Measurements from ENCODE around the gene PFKM.

DNA sequence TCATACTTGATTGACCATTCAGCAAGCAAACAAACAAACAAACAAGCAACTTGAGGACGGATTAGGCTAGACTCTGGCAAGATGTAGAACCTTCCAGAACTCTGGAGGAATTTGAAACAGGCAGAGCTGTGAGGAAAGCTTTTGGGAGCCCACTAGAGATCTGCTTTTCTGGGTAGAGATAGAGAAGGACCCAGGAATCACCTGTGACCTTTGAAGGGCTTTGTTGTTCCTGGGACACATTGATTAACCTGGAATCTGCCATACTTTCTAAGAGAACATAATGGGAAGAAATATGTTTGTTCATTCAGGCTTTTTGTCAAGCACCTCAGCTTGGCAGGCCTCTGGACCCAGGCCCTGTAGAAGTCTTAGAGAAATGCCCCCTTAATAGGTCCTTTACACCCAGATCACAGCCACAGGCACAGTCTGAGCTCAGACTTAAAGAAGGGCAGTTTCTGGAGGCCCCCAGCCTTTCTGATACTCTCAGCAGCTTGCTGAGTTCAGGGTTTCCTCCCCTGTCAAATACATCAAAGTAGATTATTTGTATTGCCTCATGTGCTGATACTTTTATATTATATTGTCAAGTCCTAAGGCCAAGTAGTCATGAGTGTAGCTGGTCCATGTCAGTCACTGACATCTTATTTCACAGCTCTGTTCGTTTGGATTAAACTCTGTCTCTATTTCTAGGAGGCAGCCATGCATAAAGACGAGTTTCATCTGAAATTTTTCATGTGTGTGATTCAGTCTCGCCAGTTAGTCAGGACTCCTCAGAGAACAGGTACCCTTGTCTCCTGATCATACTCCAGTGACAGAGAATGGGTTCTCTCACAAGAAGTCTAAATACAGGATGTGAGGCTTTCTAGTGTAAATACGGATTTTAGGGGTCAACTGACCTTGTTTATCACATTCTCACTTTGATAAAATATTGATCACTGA, 12.2 kb upstream of the PFKM start:
- no peak for TF ChIP-seq CTCF (IDR thresholded peaks at IDR 0.05; ENCODE audit: low read length)
- TF ChIP-seq EZH2 (optimal IDR thresholded peaks at IDR 0.05; ENCODE audit: low read depth, low read length), result no peak
- TF ChIP-seq EZH2phosphoT487 (IDR thresholded peaks at IDR 0.05; ENCODE audit: low read length), result no peak
